ENCODE data around the gene XBP1. TPM values are rescaled to one million over a fixed set of nuclear protein-coding genes. Genes with fewer than 3 reads are reported as not detected.

The XBP1 gene
- total and polyA plus RNA-seq, 2 of the 13 experiments (the other 11 are each of a cell fraction or from before 2014, with no cell fraction given), result 416 to 427 TPM

- TF ChIP-seq ZBTB34 (CRISPR knock-in tag; IDR thresholded peaks at IDR 0.05) (no peak), ZNF30 (CRISPR knock-in tag; IDR thresholded peaks at IDR 0.05) (0 out of 2 replicates have a peak, but pooled peaks have one; percentile 31), ZMAT3 (CRISPR knock-in tag; conservative IDR thresholded peaks at IDR 0.05) (no peak; the same call in 1 of the 2 replicates), ZBTB8A (CRISPR knock-in tag; IDR thresholded peaks at IDR 0.05; ENCODE audit: borderline replicate concordance, low read depth) (0 out of 2 replicates have a peak, but pooled peaks have one; percentile 8), RBM22 (optimal IDR thresholded peaks at IDR 0.05; ENCODE audit: low read length) (peak; percentile 92), ZNF615 (CRISPR knock-in tag; IDR thresholded peaks at IDR 0.05; ENCODE audit: borderline replicate concordance) (no peak), FOXK1 (CRISPR knock-in tag; IDR thresholded peaks at IDR 0.05; ENCODE audit: borderline replicate concordance, low read depth) (peak; percentile 4; the same call in 1 of the 2 replicates), BORCS8-MEF2B (CRISPR knock-in tag; IDR thresholded peaks at IDR 0.05) (no peak), KDM5A (IDR thresholded peaks at IDR 0.05; ENCODE audit: borderline replicate concordance, low read length) (peak; percentile 49), ATF7 (IDR thresholded peaks at IDR 0.05) (no peak), ATF7 (CRISPR knock-in tag; IDR thresholded peaks at IDR 0.05) (no peak), NCOA5 (CRISPR knock-in tag; IDR thresholded peaks at IDR 0.05) (0 out of 2 replicates have a peak, but pooled peaks have one; percentile 59), ZNF530 (CRISPR knock-in tag; IDR thresholded peaks at IDR 0.05; ENCODE audit: low read depth) (no peak), PRMT3 (CRISPR knock-in tag; IDR thresholded peaks at IDR 0.05; ENCODE audit: borderline replicate concordance, low read depth) (peak; percentile 28; the same call in 1 of the 2 replicates), ZNF772 (CRISPR knock-in tag; IDR thresholded peaks at IDR 0.05) (0 out of 2 replicates have a peak, but pooled peaks have one; percentile 19), ISX (CRISPR knock-in tag; conservative IDR thresholded peaks at IDR 0.05) (0 out of 2 replicates have a peak, but pooled peaks have one; percentile 70), KLF16 (CRISPR knock-in tag; IDR thresholded peaks at IDR 0.05) (no peak), SSRP1 (CRISPR knock-in tag; IDR thresholded peaks at IDR 0.05) (peak; percentile 89; the same call in 1 of the 2 replicates), ATF5 (CRISPR knock-in tag; IDR thresholded peaks at IDR 0.05; ENCODE audit: low read depth) (no peak), NRL (CRISPR knock-in tag; IDR thresholded peaks at IDR 0.05; ENCODE audit: borderline replicate concordance) (peak; percentile 56; the same call in 1 of the 2 replicates), FOSL2 (CRISPR knock-in tag; IDR thresholded peaks at IDR 0.05) (no peak; the same call in 1 of the 2 replicates), SETDB1 (CRISPR knock-in tag; IDR thresholded peaks at IDR 0.05; ENCODE audit: borderline replicate concordance) (no peak), CTCF (CRISPR knock-in tag; IDR thresholded peaks at IDR 0.05) (no peak), ZSCAN30 (CRISPR knock-in tag; IDR thresholded peaks at IDR 0.05) (0 out of 2 replicates have a peak, but pooled peaks have one; percentile 12), ZNF704 (CRISPR knock-in tag; IDR thresholded peaks at IDR 0.05; ENCODE audit: borderline replicate concordance) (no peak)
These were observed 612 bp downstream of the XBP1 start (continued) for GRCh38 chr22:28799606-28800307.

All from HepG2 (cell line).